CD1c-positive myeloid dendritic cell (primary cell): ENCODE measurements around the gene NIPBL.
"Not testable (repeated sequence)": the region's sequence is repeated elsewhere in the genome, so short reads cannot be mapped to it uniquely, and the experiment has no call there.

Source experiments
- DNase-seq: peaks from one replicate; pipeline ENCODE4 v3.0.0-alpha.2; 2016; ENCODE audit errors: extremely low spot score

Gene NIPBL

GRCh38 chr5:36901077-36901476 is 24.5 kb downstream of the NIPBL start:
- not testable (repeated sequence) for DNase-seq

- no peak for DNase-seq
Measured at GRCh38 chr5:36901856-36902255, 25.3 kb downstream of the NIPBL start.

- no peak for DNase-seq
Measured at GRCh38 chr5:36902353-36902752, 25.8 kb downstream of the NIPBL start.

- no peak for DNase-seq
Measured at GRCh38 chr5:36904677-36905076, 28.1 kb downstream of the NIPBL start.

GRCh38 chr5:36908544-36909260 is 32.1 kb downstream of the NIPBL start:
- DNase-seq: no peak

GRCh38 chr5:36915653-36916052 is 39.1 kb downstream of the NIPBL start:
- DNase-seq: no peak

- DNase-seq: not testable (repeated sequence)
Measured at GRCh38 chr5:36916614-36917013, 40.0 kb downstream of the NIPBL start.

- DNase-seq: not testable (repeated sequence)
Measured at GRCh38 chr5:36917358-36917757, 40.8 kb downstream of the NIPBL start.

GRCh38 chr5:36919238-36919637 is 42.7 kb downstream of the NIPBL start:
- DNase-seq: no peak

GRCh38 chr5:36919650-36920049 is 43.1 kb downstream of the NIPBL start:
- no peak for DNase-seq

- DNase-seq: no peak
Measured at GRCh38 chr5:36928947-36929346, 52.4 kb downstream of the NIPBL start.

GRCh38 chr5:36929438-36929837 is 52.9 kb downstream of the NIPBL start:
- no peak for DNase-seq

GRCh38 chr5:36932056-36932455 is 55.5 kb downstream of the NIPBL start:
- DNase-seq: no peak

- no peak for DNase-seq
Measured at GRCh38 chr5:36932699-36933098, 56.1 kb downstream of the NIPBL start.

GRCh38 chr5:36934740-36935356 is 58.3 kb downstream of the NIPBL start:
- DNase-seq: no peak

GRCh38 chr5:36935805-36936204 is 59.2 kb downstream of the NIPBL start:
- no peak for DNase-seq

- DNase-seq: no peak
Measured at GRCh38 chr5:36936309-36936708, 59.7 kb downstream of the NIPBL start.

GRCh38 chr5:36938129-36938528 is 61.6 kb downstream of the NIPBL start:
- DNase-seq: no peak

- DNase-seq: no peak
Measured at GRCh38 chr5:36939969-36940858, 63.6 kb downstream of the NIPBL start.

- DNase-seq: no peak
Measured at GRCh38 chr5:36943584-36943983, 67.0 kb downstream of the NIPBL start.

- no peak for DNase-seq
Measured at GRCh38 chr5:36944024-36944423, 67.5 kb downstream of the NIPBL start.

GRCh38 chr5:36944607-36945225 is 68.1 kb downstream of the NIPBL start:
- peak; percentile 70 for DNase-seq
